D721Med (cell line): ENCODE results near the gene TTLL12.

Experiments
- DNase-seq: peaks from one replicate; pipeline ENCODE4 v3.0.0; 2011; ENCODE audit warnings: low spot score; ENCODE audit not compliant: insufficient read length
- FAIRE-seq: peaks from 2 replicates; lab custom pipeline; 2011; peaks lifted over from hg19 to GRCh38; lab: Jason Lieb, UNC
- TF ChIP-seq, protein P1 (sequence below): IDR thresholded peaks from 2 replicates; pipeline ENCODE4 v1.5.1; 2012; ENCODE audit warnings: mild to moderate bottlenecking, control low read depth; ENCODE audit not compliant: insufficient read depth; ENCODE audit errors: missing control alignments

TTLL12 gene

DNA sequence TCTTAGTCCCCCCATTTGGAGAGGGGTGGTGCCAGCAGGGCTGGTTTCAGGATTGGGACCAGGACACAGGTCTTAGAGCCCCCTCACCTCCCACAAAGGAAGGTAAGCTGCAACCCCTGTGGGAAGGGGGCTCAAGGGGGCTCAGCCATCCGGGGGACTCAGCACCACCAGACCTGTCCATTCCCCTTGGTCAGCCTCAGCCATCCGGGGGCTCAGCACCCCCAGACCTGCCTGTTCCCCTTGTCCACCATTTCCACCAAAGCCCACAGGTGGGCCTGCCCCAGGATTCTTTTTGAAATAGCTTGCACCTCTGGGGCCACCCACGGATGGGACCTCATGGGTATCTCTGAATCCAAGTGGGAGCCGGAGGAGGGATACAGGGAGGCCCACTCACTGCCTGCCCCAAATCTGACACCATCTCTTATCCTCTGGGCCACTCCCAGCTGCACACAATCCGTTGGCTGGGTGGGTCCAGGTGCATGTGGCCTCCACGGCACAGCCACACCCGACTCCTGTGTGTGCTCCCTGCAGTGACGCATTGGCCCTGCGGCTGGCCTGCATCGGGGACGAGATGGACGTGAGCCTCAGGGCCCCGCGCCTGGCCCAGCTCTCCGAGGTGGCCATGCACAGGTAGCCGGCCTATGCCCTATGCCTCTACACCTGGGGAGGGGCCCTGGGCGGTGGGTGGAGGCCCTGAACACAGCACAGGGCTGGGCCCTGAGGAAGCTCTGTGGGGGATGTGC, 59.6 kb downstream of the TTLL12 start:
- DNase-seq (no peak), FAIRE-seq (no peak)
- TF ChIP-seq, protein P1, sequence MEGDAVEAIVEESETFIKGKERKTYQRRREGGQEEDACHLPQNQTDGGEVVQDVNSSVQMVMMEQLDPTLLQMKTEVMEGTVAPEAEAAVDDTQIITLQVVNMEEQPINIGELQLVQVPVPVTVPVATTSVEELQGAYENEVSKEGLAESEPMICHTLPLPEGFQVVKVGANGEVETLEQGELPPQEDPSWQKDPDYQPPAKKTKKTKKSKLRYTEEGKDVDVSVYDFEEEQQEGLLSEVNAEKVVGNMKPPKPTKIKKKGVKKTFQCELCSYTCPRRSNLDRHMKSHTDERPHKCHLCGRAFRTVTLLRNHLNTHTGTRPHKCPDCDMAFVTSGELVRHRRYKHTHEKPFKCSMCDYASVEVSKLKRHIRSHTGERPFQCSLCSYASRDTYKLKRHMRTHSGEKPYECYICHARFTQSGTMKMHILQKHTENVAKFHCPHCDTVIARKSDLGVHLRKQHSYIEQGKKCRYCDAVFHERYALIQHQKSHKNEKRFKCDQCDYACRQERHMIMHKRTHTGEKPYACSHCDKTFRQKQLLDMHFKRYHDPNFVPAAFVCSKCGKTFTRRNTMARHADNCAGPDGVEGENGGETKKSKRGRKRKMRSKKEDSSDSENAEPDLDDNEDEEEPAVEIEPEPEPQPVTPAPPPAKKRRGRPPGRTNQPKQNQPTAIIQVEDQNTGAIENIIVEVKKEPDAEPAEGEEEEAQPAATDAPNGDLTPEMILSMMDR = no peak

DNA sequence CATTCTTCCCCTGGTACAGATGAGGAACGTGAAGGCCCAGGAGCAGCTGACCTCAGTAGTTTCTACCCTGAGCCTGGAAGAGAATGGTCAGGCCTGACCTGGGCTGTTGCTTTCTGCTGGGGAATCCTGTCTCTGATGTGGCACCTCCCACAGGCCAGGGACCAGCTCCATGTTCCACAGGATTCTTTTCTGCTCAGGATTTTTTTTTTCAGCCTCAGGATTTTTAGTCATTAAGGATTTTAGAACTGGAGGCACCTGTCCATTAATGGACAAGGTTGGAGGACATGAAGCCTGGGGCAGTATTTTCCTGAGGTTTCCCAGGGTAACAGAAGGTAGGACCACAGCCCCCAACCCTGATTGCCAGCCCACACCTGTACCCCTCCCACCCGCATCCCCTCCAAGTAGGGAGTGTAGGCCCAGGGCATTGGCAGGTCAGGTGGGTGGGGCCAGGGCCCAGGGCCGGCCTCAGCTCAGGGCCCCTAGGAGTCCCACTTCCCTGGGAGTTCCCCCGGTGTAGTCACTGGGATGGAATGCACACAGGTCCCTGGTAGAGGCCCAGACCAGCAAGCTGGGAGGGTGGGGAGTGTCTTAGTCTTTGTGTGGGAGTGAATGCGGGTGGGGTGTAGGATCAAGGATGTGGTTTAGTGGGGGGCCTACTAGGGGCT, 60.3 kb downstream of the TTLL12 start:
- DNase-seq = no peak
- TF ChIP-seq, protein P1 = no peak
- no peak for FAIRE-seq

DNA sequence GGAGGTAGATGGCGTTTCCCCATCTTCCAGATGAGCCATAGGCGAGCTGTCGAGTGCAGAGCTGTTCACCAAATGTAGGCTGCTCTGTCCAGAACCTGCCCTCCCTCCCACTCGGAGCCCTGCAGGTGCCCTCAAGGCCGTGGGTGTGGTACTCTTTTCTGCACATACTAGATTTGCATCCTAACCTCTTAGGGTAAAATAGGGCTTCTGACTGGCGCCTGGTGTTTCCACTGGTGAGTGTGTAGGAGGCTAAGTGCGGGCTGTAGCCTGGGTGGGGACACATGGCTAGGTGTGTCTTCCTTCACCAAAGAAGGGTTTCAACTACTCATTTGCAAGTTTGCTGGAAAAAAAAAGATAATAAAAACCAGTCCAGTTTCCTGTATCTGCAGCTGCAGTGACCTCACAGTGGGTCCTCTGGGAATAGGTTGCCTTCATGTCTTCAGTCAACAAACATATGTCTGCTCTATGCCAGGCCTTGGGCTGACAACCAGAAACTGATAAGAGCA, 67.9 kb downstream of the TTLL12 start:
- TF ChIP-seq, protein P1 = no peak
- DNase-seq (no peak), FAIRE-seq (no peak)

DNA sequence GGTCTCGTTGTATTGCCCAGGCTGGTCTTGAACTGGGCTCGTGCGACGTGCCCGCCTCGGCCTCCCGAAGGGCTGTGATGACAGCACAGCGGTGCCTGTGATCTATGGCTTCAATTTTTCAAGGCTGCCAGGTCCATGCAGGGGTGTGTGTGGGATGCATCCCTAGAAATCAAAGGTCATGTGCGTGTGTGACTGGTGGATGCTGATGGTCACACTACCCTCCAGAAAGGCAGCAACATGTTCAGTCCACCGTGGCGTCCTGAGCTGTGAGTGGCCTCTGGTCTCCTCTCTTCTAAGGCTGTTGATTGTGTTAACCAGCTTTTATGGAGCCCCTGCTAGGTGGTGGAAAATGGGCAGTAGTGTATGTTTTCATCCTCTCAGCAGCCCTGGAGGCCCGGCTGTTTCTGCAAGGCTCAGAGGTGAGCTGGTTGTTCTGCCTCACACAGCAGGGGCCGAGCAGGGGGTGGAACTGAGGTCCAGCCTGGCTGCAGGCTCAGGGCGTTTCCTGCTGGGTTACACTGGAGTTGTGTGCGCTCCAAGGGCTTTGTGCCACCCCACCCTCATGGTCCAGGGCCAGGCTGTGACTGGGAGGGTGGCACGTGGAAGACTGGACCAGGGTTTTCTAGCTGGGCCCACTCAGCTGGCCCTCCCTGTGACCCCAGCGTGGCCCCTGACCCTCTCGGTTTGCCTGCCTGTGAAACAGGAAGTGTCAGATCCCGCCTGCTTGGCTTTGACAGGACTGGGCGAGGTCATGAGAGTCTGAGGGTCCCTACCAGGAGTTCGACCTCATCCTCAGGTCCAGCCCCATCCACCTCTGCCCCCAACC, 68.7 kb downstream of the TTLL12 start:
- TF ChIP-seq, protein P1 = no peak
- FAIRE-seq (no peak), DNase-seq (no peak)

DNA sequence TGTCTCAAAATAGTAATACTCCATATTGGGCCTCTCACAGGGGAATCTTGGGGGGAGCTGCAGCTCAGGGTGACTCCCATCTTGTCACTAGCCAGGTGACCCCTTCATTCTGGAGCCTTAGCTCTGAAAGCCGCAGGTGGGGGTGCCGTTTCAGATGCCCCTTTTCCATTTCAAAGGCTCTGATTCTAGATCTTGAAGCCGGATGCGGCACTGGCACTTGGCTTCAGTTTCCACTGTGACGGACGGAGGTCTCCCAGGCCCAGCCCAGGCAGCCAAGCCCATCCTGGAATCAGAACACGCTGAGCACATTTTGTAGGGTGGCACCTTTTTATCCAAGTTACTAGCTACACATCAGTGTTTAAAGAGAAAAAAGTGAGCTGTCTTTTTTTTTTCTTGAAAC, 70.0 kb downstream of the TTLL12 start:
- no peak for FAIRE-seq
- TF ChIP-seq, protein P1 = no peak

More for the DNA sequence above, 70.0 kb downstream of the TTLL12 start:
- DNase-seq = no peak
